ENCODE results near the gene DDX11.
"Not testable (repeated sequence)": the region's sequence is repeated elsewhere in the genome, so short reads cannot be mapped to it uniquely, and the experiment has no call there.

Gene DDX11

GRCh38 chr12:31127209-31127848, 53.7 kb downstream of the DDX11 start:
- not testable (repeated sequence) for DNase-seq

- not testable (repeated sequence) for DNase-seq
These were observed 62.9 kb downstream of the DDX11 start for GRCh38 chr12:31136581-31136980.

- DNase-seq, result not testable (repeated sequence)
These were observed 71.1 kb downstream of the DDX11 start for GRCh38 chr12:31144768-31145167.

- DNase-seq, result not testable (repeated sequence)
These were observed 71.6 kb downstream of the DDX11 start for GRCh38 chr12:31145296-31145695.

GRCh38 chr12:31147415-31147814, 73.8 kb downstream of the DDX11 start:
- DNase-seq, result not testable (repeated sequence)

- not testable (repeated sequence) for DNase-seq
These were observed 77.1 kb downstream of the DDX11 start for GRCh38 chr12:31150766-31151165.

Data from NCI-H1417 treated with DMSO at 0.1 percent for 48 hours (cell line).